C4-2B (cell line): ENCODE data around the gene ELL.

ENCODE experiments used
- ZFX ChIP-seq: fragments of 450-650 bp; IDR thresholded peaks from 2 replicates; pipeline ENCODE4 v1.6.1; 2017
- TF ChIP-seq, protein P1 (sequence below): fragments of 450-650 bp; conservative IDR thresholded peaks from 2 replicates; pipeline ENCODE4 v1.5.1; 2017; ENCODE audit warnings: mild to moderate bottlenecking

DNA sequence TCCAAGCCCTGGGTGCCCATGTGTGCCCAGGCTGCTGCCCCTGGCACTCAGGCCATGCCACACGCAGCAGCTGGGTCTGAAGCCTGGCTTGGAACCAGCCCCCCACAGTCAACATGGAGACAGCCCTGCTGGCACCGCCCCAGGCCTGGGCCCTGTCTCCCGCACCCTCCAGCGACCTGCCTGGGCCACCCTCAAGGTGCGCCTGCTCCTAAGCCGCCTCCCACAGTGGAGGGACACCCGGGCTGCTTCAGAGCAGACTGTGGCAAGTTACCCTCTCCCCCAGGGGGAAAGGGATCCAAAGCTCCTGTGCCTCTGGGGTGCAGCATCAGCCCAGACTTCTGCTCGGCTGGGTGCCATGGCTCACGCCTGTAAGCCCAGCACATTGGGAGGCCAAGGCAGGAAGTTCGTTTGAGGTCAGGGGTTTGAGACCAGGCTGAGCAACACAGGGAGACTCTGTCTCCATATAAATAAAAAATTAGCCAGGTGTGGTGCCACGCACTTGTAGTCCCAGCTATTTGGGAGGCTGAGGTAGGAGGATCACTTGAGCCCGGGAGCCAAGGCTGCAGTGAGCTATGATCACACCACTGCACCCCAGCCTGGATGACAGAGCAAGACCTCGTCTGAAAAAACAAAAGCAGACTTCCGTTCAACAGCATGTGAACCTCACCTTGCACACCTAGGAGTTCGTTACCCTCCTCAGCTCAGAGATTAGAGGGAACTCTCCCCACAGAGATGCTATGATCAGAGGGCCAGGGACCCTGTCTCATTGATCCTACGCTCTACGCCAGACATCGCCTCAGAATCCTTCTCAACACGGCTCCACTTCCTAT lies 15.6 kb downstream of the ELL start:
- TF ChIP-seq, protein P1, sequence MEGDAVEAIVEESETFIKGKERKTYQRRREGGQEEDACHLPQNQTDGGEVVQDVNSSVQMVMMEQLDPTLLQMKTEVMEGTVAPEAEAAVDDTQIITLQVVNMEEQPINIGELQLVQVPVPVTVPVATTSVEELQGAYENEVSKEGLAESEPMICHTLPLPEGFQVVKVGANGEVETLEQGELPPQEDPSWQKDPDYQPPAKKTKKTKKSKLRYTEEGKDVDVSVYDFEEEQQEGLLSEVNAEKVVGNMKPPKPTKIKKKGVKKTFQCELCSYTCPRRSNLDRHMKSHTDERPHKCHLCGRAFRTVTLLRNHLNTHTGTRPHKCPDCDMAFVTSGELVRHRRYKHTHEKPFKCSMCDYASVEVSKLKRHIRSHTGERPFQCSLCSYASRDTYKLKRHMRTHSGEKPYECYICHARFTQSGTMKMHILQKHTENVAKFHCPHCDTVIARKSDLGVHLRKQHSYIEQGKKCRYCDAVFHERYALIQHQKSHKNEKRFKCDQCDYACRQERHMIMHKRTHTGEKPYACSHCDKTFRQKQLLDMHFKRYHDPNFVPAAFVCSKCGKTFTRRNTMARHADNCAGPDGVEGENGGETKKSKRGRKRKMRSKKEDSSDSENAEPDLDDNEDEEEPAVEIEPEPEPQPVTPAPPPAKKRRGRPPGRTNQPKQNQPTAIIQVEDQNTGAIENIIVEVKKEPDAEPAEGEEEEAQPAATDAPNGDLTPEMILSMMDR = no peak
- no peak for TF ChIP-seq ZFX
